Stomach (tissue), 4 donors: Measurements from ENCODE around the gene LSAMP.

Experiments
- EP300 ChIP-seq: sonication (generic); formaldehyde crosslinking; IDR thresholded peaks from one replicate; pipeline ENCODE4 v1.6.1; 2017; ENCODE audit warnings: antibody characterized with exemption
- POLR2A ChIP-seq, 4 donors: fragments of 450-650 bp; IDR thresholded peaks; one replicate each; pipeline ENCODE4 v1.6.1; 2016; ENCODE audit warnings: antibody characterized with exemption in 4 of 4, control low read depth in 2 of 4, mild to moderate bottlenecking in 1 of 4, moderate library complexity in 1 of 4
- POLR2AphosphoS5 ChIP-seq, 3 donors: sonication (generic); formaldehyde crosslinking; IDR thresholded peaks; one replicate each; pipeline ENCODE4 v1.6.1; 2016; ENCODE audit warnings: antibody characterized with exemption in 3 of 3
- TF ChIP-seq, protein P1 (sequence below), 7 experiments: fragments of 450-650 bp in 4 of 7; fragments of 200-600 bp in 3 of 7; sonication (generic) in 3 of 7; IDR thresholded peaks; one replicate each; pipeline ENCODE4 v1.5.1; 2016 to 2019; ENCODE audit warnings: antibody characterized with exemption in 7 of 7, control low read depth in 2 of 7, mild to moderate bottlenecking in 1 of 7

DNA sequence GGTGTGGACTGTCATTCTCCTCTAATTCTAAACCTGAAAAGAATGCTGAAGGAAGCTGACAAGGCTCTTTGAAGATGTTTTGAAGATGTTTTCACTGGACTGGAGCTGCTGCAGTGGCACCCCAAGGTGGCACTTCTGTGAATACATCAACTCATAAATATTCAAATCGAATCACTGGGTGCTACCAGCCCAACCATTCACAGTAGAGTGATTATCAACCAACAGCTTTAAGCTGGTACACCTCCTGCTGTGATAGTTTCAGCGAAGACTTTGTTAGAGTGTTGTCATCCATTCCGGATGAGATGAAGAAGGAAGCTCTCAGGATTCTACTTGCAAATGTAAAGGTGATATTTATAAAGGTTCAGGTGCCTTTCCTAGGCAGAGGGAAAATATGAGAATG is 106.6 kb downstream of the LSAMP start:
- TF ChIP-seq, protein P1, sequence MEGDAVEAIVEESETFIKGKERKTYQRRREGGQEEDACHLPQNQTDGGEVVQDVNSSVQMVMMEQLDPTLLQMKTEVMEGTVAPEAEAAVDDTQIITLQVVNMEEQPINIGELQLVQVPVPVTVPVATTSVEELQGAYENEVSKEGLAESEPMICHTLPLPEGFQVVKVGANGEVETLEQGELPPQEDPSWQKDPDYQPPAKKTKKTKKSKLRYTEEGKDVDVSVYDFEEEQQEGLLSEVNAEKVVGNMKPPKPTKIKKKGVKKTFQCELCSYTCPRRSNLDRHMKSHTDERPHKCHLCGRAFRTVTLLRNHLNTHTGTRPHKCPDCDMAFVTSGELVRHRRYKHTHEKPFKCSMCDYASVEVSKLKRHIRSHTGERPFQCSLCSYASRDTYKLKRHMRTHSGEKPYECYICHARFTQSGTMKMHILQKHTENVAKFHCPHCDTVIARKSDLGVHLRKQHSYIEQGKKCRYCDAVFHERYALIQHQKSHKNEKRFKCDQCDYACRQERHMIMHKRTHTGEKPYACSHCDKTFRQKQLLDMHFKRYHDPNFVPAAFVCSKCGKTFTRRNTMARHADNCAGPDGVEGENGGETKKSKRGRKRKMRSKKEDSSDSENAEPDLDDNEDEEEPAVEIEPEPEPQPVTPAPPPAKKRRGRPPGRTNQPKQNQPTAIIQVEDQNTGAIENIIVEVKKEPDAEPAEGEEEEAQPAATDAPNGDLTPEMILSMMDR (IDR thresholded peaks at IDR 0.05) = no peak
- no peak for TF ChIP-seq POLR2A (IDR thresholded peaks at IDR 0.05)
- TF ChIP-seq EP300 = no peak
- TF ChIP-seq POLR2AphosphoS5 (IDR thresholded peaks at IDR 0.05) = no peak
